Kidney (tissue), 14 donors: ENCODE results near the gene CTTN. TPM values are rescaled to one million over a fixed set of nuclear protein-coding genes. Genes with fewer than 3 reads are reported as not detected.

Experiments
- DNase-seq, 5 donors: peaks; one replicate each; pipeline ENCODE4 v3.0.0-alpha.2; 2013 to 2020
- FAIRE-seq: peaks from 2 replicates; lab custom pipeline; 2012; peaks lifted over from hg19 to GRCh38; lab: Jason Lieb, UNC
- H3K27ac ChIP-seq, 2 donors: one replicate each; pipeline ENCODE4 v1.7.0; 2013; ENCODE audit warnings: low read depth in 2 of 2, low read length in 2 of 2, inconsistent platforms in 1 of 2
- H3K27me3 ChIP-seq: one replicate; pipeline ENCODE4 v1.7.1; 2013; ENCODE audit warnings: low read length, inconsistent platforms; ENCODE audit not compliant: control insufficient read depth, insufficient read depth
- H3K36me3 ChIP-seq, 3 donors: one replicate each; pipeline versions ENCODE4 v1.7.0 to v1.7.1; 2013; ENCODE audit warnings: low read length in 3 of 3, control low read depth in 1 of 3, inconsistent platforms in 1 of 3; ENCODE audit not compliant: insufficient read depth in 3 of 3, control insufficient read depth in 2 of 3
- H3K4me1 ChIP-seq, 3 donors: one replicate each; pipeline versions ENCODE4 v1.7.0 to v1.7.1; 2013; ENCODE audit warnings: low read length in 3 of 3, inconsistent platforms in 1 of 3, low read depth in 1 of 3; ENCODE audit not compliant: control insufficient read depth in 2 of 3, insufficient read depth in 2 of 3
- H3K4me3 ChIP-seq, 3 donors: one replicate each; pipeline versions ENCODE4 v1.7.0 to v1.8.1; 2013; ENCODE audit warnings: low read length in 3 of 3, control low read depth in 1 of 3, inconsistent platforms in 1 of 3
- H3K9ac ChIP-seq, 3 donors: one replicate each; pipeline versions ENCODE4 v1.7.0 to v1.7.1; 2013; ENCODE audit warnings: low read length in 3 of 3, control low read depth in 1 of 3, inconsistent platforms in 1 of 3
- H3K9me3 ChIP-seq, 3 donors: one replicate each; pipeline versions ENCODE4 v1.7.0 to v1.7.1; 2013; ENCODE audit warnings: low read length in 3 of 3, control low read depth in 1 of 3, inconsistent platforms in 1 of 3; ENCODE audit not compliant: control insufficient read depth in 2 of 3, insufficient read depth in 1 of 3
- CTCF ChIP-seq: IDR thresholded peaks from 3 replicates; pipeline ENCODE4 v1.5.1; 2012; ENCODE audit warnings: mild to moderate bottlenecking, moderate library complexity, borderline replicate concordance; ENCODE audit not compliant: insufficient read depth; ENCODE audit errors: extremely low read depth
- intact Hi-C: fragments of 100-400 bp; cut with DNase I; formaldehyde crosslinking; loops from one replicate; pipeline ENCODE4 v1.11.1; 2022
- polyA plus RNA-seq: library from polyadenylated mRNA; stranded (reverse); fragments of 350-450 nt; fragmentation: Illumina TruSeq; extraction: RNeasy Lipid Tissue Mini Kit (QIAGEN cat#74804); gene quantifications from one replicate; pipeline ENCODE4 v1.2.3, GENCODE V29; 2014; ENCODE audit warnings: low read depth, low replicate concordance; ENCODE audit not compliant: insufficient read depth
- total RNA-seq: library from RNA; stranded (reverse); fragmentation: NEBNext Ultra II Directional; extraction: Animal tissue kit (Norgen Biotek cat#: 25700); gene quantifications from one replicate; pipeline ENCODE4 v1.2.1, GENCODE V29; 2021
- donor health status: control.
- donor health status: control.
- donor health status: control.
- donor health status: control.
- donor health status: control.
- donor health status: DM: yes; HTN: yes; CAD: no.
- donor health status: Normal renal cell carcinoma (clear cell type).

Gene CTTN
- total and polyA plus RNA-seq, 2 donors from 2014 or later, result 84.9 to 316 TPM

DNA sequence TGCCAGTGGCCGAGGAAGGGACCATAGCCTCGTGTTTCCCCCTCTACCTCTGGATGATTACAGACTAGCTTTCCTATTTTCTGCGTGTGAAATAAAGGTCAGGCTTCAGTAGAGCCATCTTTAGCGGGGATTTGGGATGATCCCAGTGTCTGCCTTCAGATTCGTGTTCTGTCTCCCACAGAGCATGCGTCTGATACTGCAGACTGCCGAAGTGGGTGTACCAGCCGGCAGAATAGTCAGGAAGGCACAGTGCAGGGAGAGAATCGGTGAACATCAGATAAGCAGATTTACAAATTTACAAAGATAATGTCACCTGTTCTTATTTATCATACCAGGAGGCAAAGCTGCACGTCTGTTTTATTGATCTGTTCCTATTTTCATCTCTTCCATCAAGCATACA, 11.1 kb downstream of the CTTN start:
- no peak for FAIRE-seq
- DNase-seq, result no peak
- TF ChIP-seq CTCF, result no peak
- Histone ChIP-seq H3K27ac (no peak overlapping the region), H3K4me3 (no peak overlapping the region), H3K9ac (no peak overlapping the region), H3K4me1 (peaks cover 0 to 5% (median 0%) of the 10 kb centered on the region in 3 donors), H3K27me3 (no peaks in the 10 kb centered on the region), H3K36me3 (peaks cover 5 to 61% (median 50%) of the 10 kb centered on the region in 3 donors), H3K9me3 (no peaks in the 10 kb centered on the region)
- intact Hi-C loops, result no loop called here

DNA sequence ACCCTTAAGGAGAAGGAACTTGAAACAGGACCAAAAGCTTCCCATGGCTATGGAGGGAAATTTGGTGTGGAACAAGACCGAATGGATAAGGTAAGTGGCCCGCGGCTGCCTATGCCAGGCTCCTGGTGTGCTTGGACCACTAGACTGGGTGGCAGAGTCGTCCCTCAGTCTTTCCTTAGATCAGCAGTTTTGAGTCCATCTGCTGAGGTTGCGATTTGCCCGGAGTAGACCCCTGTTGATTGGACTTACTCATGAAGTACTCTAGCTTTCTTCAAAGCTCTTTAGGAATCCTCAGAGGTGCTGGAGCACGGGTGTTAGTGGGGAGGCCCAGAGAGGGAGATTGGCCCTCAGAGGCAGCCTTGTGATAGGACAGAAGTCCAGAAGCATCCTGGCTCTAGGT, 11.5 kb downstream of the CTTN start:
- intact Hi-C loops, result no loop called here
- H3K9me3 ChIP-seq, result no peaks in the 10 kb centered on the region
- peaks cover 0 to 5% (median 0%) of the 10 kb centered on the region in 3 donors for H3K4me1 ChIP-seq
- DNase-seq, result no peak
- no peak for FAIRE-seq
- H3K9ac ChIP-seq, result no peak overlapping the region
- no peak overlapping the region for H3K27ac ChIP-seq
- H3K4me3 ChIP-seq, result no peak overlapping the region
- peaks cover 5 to 63% (median 52%) of the 10 kb centered on the region in 3 donors for H3K36me3 ChIP-seq
- no peak for TF ChIP-seq CTCF
- H3K27me3 ChIP-seq, result no peaks in the 10 kb centered on the region

- intact Hi-C loops, result no loop called here
Measured at GRCh38 chr11:70410276-70411205, 12.2 kb downstream of the CTTN start.

More at GRCh38 chr11:70410276-70411205, 12.2 kb downstream of the CTTN start:
- Histone ChIP-seq H3K9ac (no peak overlapping the region), H3K4me1 (peaks cover 0 to 5% (median 0%) of the 10 kb centered on the region in 3 donors), H3K27me3 (no peaks in the 10 kb centered on the region), H3K4me3 (no peak overlapping the region), H3K36me3 (peaks cover 5 to 69% (median 52%) of the 10 kb centered on the region in 3 donors), H3K27ac (no peak overlapping the region), H3K9me3 (no peaks in the 10 kb centered on the region)
- no peak for TF ChIP-seq CTCF
- FAIRE-seq, result no peak
- peak in 4 of 5 donors; percentile 60 to 81 (median 72) for DNase-seq
